GM12878 (cell line): ENCODE results near the gene NUDT1. TPM values are rescaled to one million over a fixed set of nuclear protein-coding genes. Genes with fewer than 3 reads are reported as not detected.

Experiments
- ATAC-seq: fragments of 200-7000 bp; cut with Tn5 transposase; 3 replicates; pipeline ENCODE4 v1.9.1; 2020; ENCODE audit warnings: mild to moderate bottlenecking, moderate library complexity
- BruUV-seq: library from RNA; stranded (reverse); fragments of 400-500 nt; replicated peaks from 2 replicates; lab custom pipeline; 2021; lab: Mats Ljungman, UMichigan
- CTCF ChIA-PET: fragments of 300-600 bp; sonication (Branson Sonifier 250); formaldehyde crosslinking; extraction: SDS; loops from one replicate; lab custom pipeline; 2021; ENCODE audit warnings: inconsistent platforms; lab: Yijun Ruan, JAX
- POLR2A ChIA-PET: fragments of 350-600 bp; formaldehyde crosslinking; extraction: SDS; loops from one replicate; lab custom pipeline; 2021; ENCODE audit warnings: inconsistent platforms; lab: Charles Lee
- RAD21 ChIA-PET: fragments of 300-600 bp; sonication (Branson Sonifier 250); formaldehyde crosslinking; loops from one replicate; lab custom pipeline; 2023; ENCODE audit warnings: antibody characterized with exemption; ENCODE audit not compliant: unreplicated experiment; lab: Charles Lee
- SMC1A ChIA-PET: fragments of 300-600 bp; sonication (Branson Sonifier 250); formaldehyde crosslinking; loops from one replicate; lab custom pipeline; 2023; ENCODE audit not compliant: unreplicated experiment, uncharacterized antibody; lab: Charles Lee
- DNase-seq: peaks from one replicate; pipeline ENCODE4 v3.0.0-alpha.2; 2011; ENCODE audit warnings: low read depth, low spot score
- FAIRE-seq: peaks from 3 replicates; lab custom pipeline; 2011; peaks lifted over from hg19 to GRCh38; lab: Jason Lieb, UNC
- H2AFZ ChIP-seq: 2 replicates; pipeline ENCODE4 v1.6.0; 2011; ENCODE audit warnings: low read depth, low read length, control low read depth; ENCODE audit not compliant: control insufficient read depth
- H3K27ac ChIP-seq: 2 replicates; pipeline ENCODE4 v1.5.1; 2011; ENCODE audit warnings: control low read depth; ENCODE audit not compliant: control insufficient read depth, insufficient read depth
- H3K27me3 ChIP-seq, 2 experiments: replicated peaks in 1 of 2; 2 replicates each; pipeline versions ENCODE4 v1.6.0 to v1.6.1; 2011; ENCODE audit warnings: low read length in 1 of 2; ENCODE audit not compliant: control insufficient read depth in 2 of 2, insufficient read depth in 2 of 2
- H3K36me3 ChIP-seq, 2 experiments: 2 replicates each; pipeline ENCODE4 v1.5.1; 2011; ENCODE audit warnings: low read length in 1 of 2; ENCODE audit not compliant: control insufficient read depth in 2 of 2, insufficient read depth in 2 of 2
- H3K4me1 ChIP-seq: 2 replicates; pipeline ENCODE4 v1.6.1; 2011; ENCODE audit warnings: mild to moderate bottlenecking, low read length, moderate library complexity, mixed read lengths; ENCODE audit not compliant: control insufficient read depth, insufficient read depth
- H3K4me2 ChIP-seq: 2 replicates; pipeline ENCODE4 v1.6.0; 2011; ENCODE audit warnings: control low read depth; ENCODE audit not compliant: control insufficient read depth, insufficient read depth
- H3K4me3 ChIP-seq: fragments of 200-600 bp; sonication (generic); 2 replicates; pipeline ENCODE4 v1.5.1; 2016
- H3K79me2 ChIP-seq: 2 replicates; pipeline ENCODE4 v1.6.0; 2011; ENCODE audit warnings: low read length; ENCODE audit not compliant: control insufficient read depth, insufficient read depth
- H3K9ac ChIP-seq: 2 replicates; pipeline ENCODE4 v1.8.0; 2011; ENCODE audit warnings: low read length, control low read depth, mixed read lengths; ENCODE audit not compliant: control insufficient read depth, insufficient read depth
- H3K9me3 ChIP-seq: replicated peaks from 3 replicates; pipeline ENCODE4 v1.5.1; 2011; ENCODE audit warnings: mild to moderate bottlenecking, low read length; ENCODE audit not compliant: control insufficient read depth, insufficient read depth
- H4K20me1 ChIP-seq: 2 replicates; pipeline ENCODE4 v1.6.0; 2011; ENCODE audit not compliant: control insufficient read depth, insufficient read depth
- ATF3 ChIP-seq: IDR thresholded peaks from 2 replicates; pipeline ENCODE4 v1.6.1; 2011; ENCODE audit warnings: low read depth, mild to moderate bottlenecking, low read length, moderate library complexity, borderline replicate concordance; ENCODE audit errors: extremely low read depth
- CHD1 ChIP-seq: IDR thresholded peaks from 2 replicates; pipeline ENCODE4 v1.6.1; 2012; ENCODE audit warnings: low read depth, low read length, improper control_type of control experiment
- ETV6 ChIP-seq, 2 experiments: fragments of 450-650 bp in 1 of 2; IDR thresholded peaks in 1 of 2; conservative IDR thresholded peaks in 1 of 2; 2 replicates each; pipeline ENCODE4 v1.6.1; 2014; ENCODE audit warnings: antibody characterized with exemption in 1 of 2, borderline replicate concordance in 1 of 2, low read depth in 1 of 2, mild to moderate bottlenecking in 1 of 2, moderate library complexity in 1 of 2
- HSF1 ChIP-seq: fragments of 150-350 bp; IDR thresholded peaks from 2 replicates; pipeline ENCODE4 v1.6.1; 2014; ENCODE audit warnings: mild to moderate bottlenecking, low read depth, low read length
- IKZF2 ChIP-seq, 2 experiments: fragments of 450-650 bp; IDR thresholded peaks; 2 replicates each; pipeline ENCODE4 v1.6.1; 2017; ENCODE audit warnings: mild to moderate bottlenecking in 2 of 2, moderate library complexity in 2 of 2
- NFYB ChIP-seq: IDR thresholded peaks from 2 replicates; pipeline ENCODE4 v1.6.1; 2011; ENCODE audit warnings: low read depth, mild to moderate bottlenecking, low read length, improper control_type of control experiment, moderate library complexity; ENCODE audit not compliant: insufficient read depth
- POLR2AphosphoS5 ChIP-seq: IDR thresholded peaks from 2 replicates; pipeline ENCODE4 v1.6.1; 2011; ENCODE audit warnings: mild to moderate bottlenecking, low read length, inconsistent platforms
- POU2F2 ChIP-seq: IDR thresholded peaks from 3 replicates; pipeline ENCODE4 v1.6.1; 2011; ENCODE audit warnings: low read depth, mild to moderate bottlenecking, low read length, borderline replicate concordance
- RAD21 ChIP-seq: IDR thresholded peaks from 2 replicates; pipeline ENCODE4 v1.6.1; 2011; ENCODE audit warnings: mild to moderate bottlenecking, low read depth, low read length, moderate library complexity; ENCODE audit not compliant: insufficient read depth
- RB1 ChIP-seq: fragments of 450-650 bp; formaldehyde crosslinking; IDR thresholded peaks from 2 replicates; pipeline ENCODE4 v1.6.1; 2017; ENCODE audit warnings: mild to moderate bottlenecking, borderline replicate concordance
- RUNX3 ChIP-seq: IDR thresholded peaks from 2 replicates; pipeline ENCODE4 v1.6.1; 2012; ENCODE audit warnings: low read length, inconsistent platforms
- WGBS: methylation state at CpG from one replicate; pipeline ENCODE4 v1.1.6; 2016; ENCODE audit warnings: low lambda C conversion rate; ENCODE audit not compliant: insufficient replicate concordance, insufficient coverage; ENCODE audit errors: missing lambda C conversion rate; 5-methylcytosine and 5-hydroxymethylcytosine counted together
- in situ Hi-C: fragments of 300-500 bp; cut with MboI; formaldehyde crosslinking; loops from 9 replicates; pipeline ENCODE4 v1.14.3; 2018; ENCODE audit warnings: mixed read lengths
- intact Hi-C: fragments of 100-400 bp; cut with micrococcal nuclease; formaldehyde crosslinking; loops from one replicate; pipeline ENCODE4 v1.14.2; 2022; ENCODE audit not compliant: unreplicated experiment
- polyA plus RNA-seq, 11 experiments: library from polyadenylated mRNA; depleted of rRNA in 4 of 11; unstranded in 6 of 11; stranded (reverse) in 5 of 11; fragments of >200 nt; fragmentation: Nextera tagmentation in 4 of 11; fragmentation: Illumina TruSeq in 1 of 11; extraction: Ambion mirVana in 4 of 11; extraction: Trizol in 1 of 11; gene quantifications; 1 replicate in 1 of 11; 2 replicates in 10 of 11; pipeline versions ENCODE4 v1.2.1 to v1.2.3, GENCODE V29; 2011 to 2016; ENCODE audit warnings: inconsistent platforms in 2 of 11, missing spikeins in 2 of 11, low read depth in 1 of 11
- total RNA-seq, 4 experiments: library from RNA; depleted of rRNA in 3 of 4; stranded (reverse); fragments of >200 nt in 3 of 4; fragmentation: Illumina TruSeq in 1 of 4; extraction: Trizol in 1 of 4; gene quantifications; 2 replicates each; pipeline versions ENCODE4 v1.2.1 to v1.2.3, GENCODE V29; 2013 to 2021

Gene NUDT1
- total and polyA plus RNA-seq, 10 of the 15 experiments (the other 5 are each of a cell fraction or from before 2014, with no cell fraction given), result 7.7 to 122 (median 59.2) TPM

GRCh38 chr7:2296832-2297231 is 54.8 kb downstream of the NUDT1 start:
- RAD21 ChIA-PET, result interaction anchor here (1.0 kb wide), 1 partner anchor 38 kb away, joined by 3 read pairs; no protein-coding TSS in a partner anchor
- Histone ChIP-seq H3K4me2 (peak overlapping the region; percentile 69; the same call in 1 of the 2 replicates), H3K9me3 (no peaks in the 10 kb centered on the region; the same call in 2 of the 3 replicates), H3K4me1 (peaks cover 44% of the 10 kb centered on the region), H3K27ac (peak overlapping the region; percentile 13; the same call in 1 of the 2 replicates), H3K4me3 (peak overlapping the region; percentile 47; the same call in 1 of the 2 replicates), H4K20me1 (no peaks in the 10 kb centered on the region), H2AFZ (no peak overlapping the region), H3K9ac (no peak overlapping the region), H3K27me3 (no peaks in the 10 kb centered on the region), H3K79me2 (peaks cover 77% of the 10 kb centered on the region), H3K36me3 (peaks cover 3% of the 10 kb centered on the region in 2 experiments; a peak in 2 of 4 replicates)
- ATAC-seq (no peak), FAIRE-seq (no peak), DNase-seq (no peak)
- in situ Hi-C loops (no loop called here), intact Hi-C loops (loop anchor here (5.0 kb wide), 1 partner anchor 110 kb away; no protein-coding TSS in a partner anchor)
- 63% methylated on average over 6 of the region's 6 CpGs for WGBS
- POLR2A ChIA-PET, result interaction anchor here (1.3 to 1.7 kb wide), 2 partner anchors 35 to 48 kb away, joined by 3 to 5 read pairs; no protein-coding TSS in a partner anchor
- SMC1A ChIA-PET, result interaction anchor here (1.0 to 1.4 kb wide), 3 partner anchors 10 to 37 kb away, joined by 3 to 5 read pairs (median 3); no protein-coding TSS in a partner anchor
- CTCF ChIA-PET, result interaction anchor here (1.1 to 1.8 kb wide), 3 partner anchors 14 to 87 kb away, joined by 3 to 4 read pairs (median 3); no protein-coding TSS in a partner anchor
- TF ChIP-seq RUNX3 (peak; percentile 80), ATF3 (no peak), POLR2AphosphoS5 (no peak), HSF1 (no peak), CHD1 (no peak), POU2F2 (0 out of 3 replicates have a peak, but pooled peaks have one; percentile 26), ETV6 (conservative IDR thresholded peaks at IDR 0.05 in 1 of 2, IDR thresholded peaks at IDR 0.05 in 1 of 2; ENCODE audit: borderline replicate concordance in 1 of 2, low read depth in 1 of 2) (no peak), NFYB (no peak), RB1 (no peak), RAD21 (no peak), IKZF2 (IDR thresholded peaks at IDR 0.05) (no peak)
- no TSS peak for BruUV-seq
